T-helper 17 cell (primary cell): ENCODE results near the gene PLEKHG5. TPM values are rescaled to one million over a fixed set of nuclear protein-coding genes. Genes with fewer than 3 reads are reported as not detected.

Experiments used
- ATAC-seq: fragments of 150-1000 bp; cut with Tn5 transposase; 2 replicates; pipeline ENCODE4 v1.10.0; 2021; ENCODE audit warnings: mild to moderate bottlenecking, moderate library complexity
- DNase-seq, 3 donors: peaks; one replicate each; pipeline versions ENCODE4 v3.0.0 to v3.0.0-alpha.2; 2020 to 2021
- H3K9me3 ChIP-seq: one replicate; pipeline ENCODE4 v1.7.0; 2013; ENCODE audit warnings: low read length, mild to moderate bottlenecking; ENCODE audit not compliant: control insufficient read depth, poor library complexity, severe bottlenecking
- H3K27ac Mint-ChIP-seq: one replicate; pipeline ENCODE4 v1.8.0; 2022; ENCODE audit warnings: mild to moderate bottlenecking, moderate library complexity, mixed read lengths
- H3K27me3 Mint-ChIP-seq: one replicate; pipeline ENCODE4 v1.8.0; 2022; ENCODE audit warnings: mixed read lengths
- H3K36me3 Mint-ChIP-seq: one replicate; pipeline ENCODE4 v1.8.0; 2022; ENCODE audit warnings: low read depth, mixed read lengths
- H3K4me1 Mint-ChIP-seq: one replicate; pipeline ENCODE4 v1.8.0; 2022; ENCODE audit warnings: mild to moderate bottlenecking, mixed read lengths
- H3K4me3 Mint-ChIP-seq: one replicate; pipeline ENCODE4 v1.8.0; 2022; ENCODE audit warnings: mild to moderate bottlenecking, moderate library complexity, mixed read lengths
- total RNA-seq, 4 donors: library from RNA in 2 of 4; stranded (reverse) in 2 of 4; gene quantifications; one replicate each; pipeline ENCODE4 v1.2.3 and lab custom pipeline; 2022 to 2026

PLEKHG5 gene
- total RNA-seq, 2 donors from 2014 or later = 10.8 to 12.8 TPM

GRCh38 chr1:6519491-6519934 lies 28.0 kb upstream of the PLEKHG5 start:
- Mint-ChIP-seq H3K27ac (peak overlapping the region; percentile 32), H3K4me3 (no peak overlapping the region), H3K27me3 (no peaks in the 10 kb centered on the region), H3K4me1 (peaks cover 3% of the 10 kb centered on the region), H3K36me3 (no peaks in the 10 kb centered on the region)
- no peak for ATAC-seq
- DNase-seq = no peak
- no peaks in the 10 kb centered on the region for H3K9me3 ChIP-seq

GRCh38 chr1:6517435-6517851 lies 26.0 kb upstream of the PLEKHG5 start:
- Mint-ChIP-seq H3K27ac (no peak overlapping the region), H3K4me3 (no peak overlapping the region), H3K27me3 (no peaks in the 10 kb centered on the region), H3K4me1 (no peaks in the 10 kb centered on the region), H3K36me3 (no peaks in the 10 kb centered on the region)
- ATAC-seq (no peak), DNase-seq (no peak)
- H3K9me3 ChIP-seq = no peaks in the 10 kb centered on the region

GRCh38 chr1:6515771-6516170 lies 24.3 kb upstream of the PLEKHG5 start:
- ATAC-seq (no peak), DNase-seq (no peak)
- no peaks in the 10 kb centered on the region for H3K36me3 Mint-ChIP-seq
- H3K27ac Mint-ChIP-seq = no peak overlapping the region
- H3K4me1 Mint-ChIP-seq = no peaks in the 10 kb centered on the region
- H3K9me3 ChIP-seq = no peaks in the 10 kb centered on the region
- no peaks in the 10 kb centered on the region for H3K27me3 Mint-ChIP-seq
- H3K4me3 Mint-ChIP-seq = no peak overlapping the region

- Mint-ChIP-seq H3K4me1 (no peaks in the 10 kb centered on the region), H3K27ac (no peak overlapping the region), H3K27me3 (peaks cover 7% of the 10 kb centered on the region), H3K36me3 (no peaks in the 10 kb centered on the region), H3K4me3 (no peak overlapping the region)
- ATAC-seq (no peak), DNase-seq (no peak)
- H3K9me3 ChIP-seq = no peaks in the 10 kb centered on the region
Observed at GRCh38 chr1:6513320-6513801, 21.9 kb upstream of the PLEKHG5 start.

- H3K36me3 Mint-ChIP-seq = no peaks in the 10 kb centered on the region
- no peaks in the 10 kb centered on the region for H3K9me3 ChIP-seq
- peaks cover 8% of the 10 kb centered on the region for H3K27me3 Mint-ChIP-seq
- DNase-seq (no peak), ATAC-seq (no peak)
- H3K4me3 Mint-ChIP-seq = no peak overlapping the region
- H3K4me1 Mint-ChIP-seq = no peaks in the 10 kb centered on the region
- no peak overlapping the region for H3K27ac Mint-ChIP-seq
Observed at GRCh38 chr1:6512908-6513280, 21.4 kb upstream of the PLEKHG5 start.

GRCh38 chr1:6512245-6512907 lies 20.9 kb upstream of the PLEKHG5 start:
- DNase-seq (no peak), ATAC-seq (no peak)
- Mint-ChIP-seq H3K4me3 (no peak overlapping the region), H3K4me1 (no peaks in the 10 kb centered on the region), H3K27me3 (peaks cover 8% of the 10 kb centered on the region), H3K36me3 (no peaks in the 10 kb centered on the region), H3K27ac (no peak overlapping the region)
- H3K9me3 ChIP-seq = no peaks in the 10 kb centered on the region

GRCh38 chr1:6511561-6512244 lies 20.2 kb upstream of the PLEKHG5 start:
- ATAC-seq = no peak
- DNase-seq = no peak
- no peaks in the 10 kb centered on the region for H3K9me3 ChIP-seq
- Mint-ChIP-seq H3K27me3 (peaks cover 12% of the 10 kb centered on the region), H3K27ac (no peak overlapping the region), H3K36me3 (no peaks in the 10 kb centered on the region), H3K4me3 (peak overlapping the region; percentile 55), H3K4me1 (peaks cover 1% of the 10 kb centered on the region)

GRCh38 chr1:6511056-6511455 lies 19.6 kb upstream of the PLEKHG5 start:
- H3K4me3 Mint-ChIP-seq = no peak overlapping the region
- peaks cover 3% of the 10 kb centered on the region for H3K4me1 Mint-ChIP-seq
- no peak for ATAC-seq
- no peak for DNase-seq
- no peaks in the 10 kb centered on the region for H3K9me3 ChIP-seq
- H3K27me3 Mint-ChIP-seq = peaks cover 15% of the 10 kb centered on the region
- H3K36me3 Mint-ChIP-seq = no peaks in the 10 kb centered on the region
- peak overlapping the region; percentile 6 for H3K27ac Mint-ChIP-seq

- H3K9me3 ChIP-seq = no peaks in the 10 kb centered on the region
- ATAC-seq = no peak
- no peak for DNase-seq
- peaks cover 15% of the 10 kb centered on the region for H3K27me3 Mint-ChIP-seq
- peak overlapping the region; percentile 6 for H3K27ac Mint-ChIP-seq
- no peaks in the 10 kb centered on the region for H3K36me3 Mint-ChIP-seq
- H3K4me1 Mint-ChIP-seq = peaks cover 3% of the 10 kb centered on the region
- no peak overlapping the region for H3K4me3 Mint-ChIP-seq
Observed at GRCh38 chr1:6510493-6510892, 19.0 kb upstream of the PLEKHG5 start.

GRCh38 chr1:6509919-6510291 lies 18.4 kb upstream of the PLEKHG5 start:
- H3K9me3 ChIP-seq = no peaks in the 10 kb centered on the region
- Mint-ChIP-seq H3K4me3 (no peak overlapping the region), H3K27me3 (peaks cover 15% of the 10 kb centered on the region), H3K4me1 (peaks cover 3% of the 10 kb centered on the region), H3K36me3 (no peaks in the 10 kb centered on the region), H3K27ac (no peak overlapping the region)
- no peak for ATAC-seq
- DNase-seq = no peak

- H3K36me3 Mint-ChIP-seq = no peaks in the 10 kb centered on the region
- H3K27me3 Mint-ChIP-seq = peaks cover 15% of the 10 kb centered on the region
- ATAC-seq = no peak
- no peak for DNase-seq
- H3K9me3 ChIP-seq = no peaks in the 10 kb centered on the region
- H3K4me1 Mint-ChIP-seq = peaks cover 3% of the 10 kb centered on the region
- H3K27ac Mint-ChIP-seq = no peak overlapping the region
- H3K4me3 Mint-ChIP-seq = no peak overlapping the region
Observed at GRCh38 chr1:6509220-6509918, 17.9 kb upstream of the PLEKHG5 start.

GRCh38 chr1:6508816-6509189 lies 17.3 kb upstream of the PLEKHG5 start:
- Mint-ChIP-seq H3K27me3 (peaks cover 15% of the 10 kb centered on the region), H3K4me3 (no peak overlapping the region), H3K4me1 (peaks cover 3% of the 10 kb centered on the region), H3K36me3 (no peaks in the 10 kb centered on the region), H3K27ac (no peak overlapping the region)
- no peaks in the 10 kb centered on the region for H3K9me3 ChIP-seq
- ATAC-seq (no peak), DNase-seq (no peak)

- DNase-seq (no peak), ATAC-seq (no peak)
- H3K27ac Mint-ChIP-seq = no peak overlapping the region
- H3K27me3 Mint-ChIP-seq = peaks cover 15% of the 10 kb centered on the region
- peaks cover 3% of the 10 kb centered on the region for H3K4me1 Mint-ChIP-seq
- no peaks in the 10 kb centered on the region for H3K9me3 ChIP-seq
- no peak overlapping the region for H3K4me3 Mint-ChIP-seq
- no peaks in the 10 kb centered on the region for H3K36me3 Mint-ChIP-seq
Observed at GRCh38 chr1:6508154-6508815, 16.8 kb upstream of the PLEKHG5 start.
